HG02884 (cell line): ENCODE measurements around the gene CSGALNACT2.
"Not testable (repeated sequence)": the region's sequence is repeated elsewhere in the genome, so short reads cannot be mapped to it uniquely, and the experiment has no call there.

ENCODE experiments used
- ATAC-seq: cut with Tn5 transposase; IDR thresholded peaks from one replicate; pipeline ENCODE4 v1.9.1; 2021; ENCODE audit warnings: mild to moderate bottlenecking, moderate library complexity; ENCODE audit not compliant: unreplicated experiment

CSGALNACT2 gene

DNA sequence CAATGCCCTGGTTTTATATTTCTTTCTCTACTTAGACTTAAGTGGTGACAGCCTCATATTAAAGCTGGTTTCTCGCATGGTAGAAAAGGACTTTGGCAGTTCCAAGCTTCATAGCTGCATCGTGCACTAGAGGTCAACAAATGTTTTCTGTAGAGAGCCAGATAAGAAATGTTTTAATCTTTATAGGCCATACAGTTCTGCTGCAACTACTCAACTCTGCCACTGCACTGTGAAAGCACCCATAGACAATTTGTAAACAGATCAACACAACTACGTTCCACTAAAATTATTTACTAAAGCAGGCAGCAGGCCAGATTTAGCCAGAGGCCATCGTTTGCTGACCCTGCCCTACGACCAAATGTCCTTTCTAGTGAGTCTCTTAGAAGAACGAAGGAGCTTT lies 36.7 kb downstream of the CSGALNACT2 start:
- ATAC-seq, result no peak

DNA sequence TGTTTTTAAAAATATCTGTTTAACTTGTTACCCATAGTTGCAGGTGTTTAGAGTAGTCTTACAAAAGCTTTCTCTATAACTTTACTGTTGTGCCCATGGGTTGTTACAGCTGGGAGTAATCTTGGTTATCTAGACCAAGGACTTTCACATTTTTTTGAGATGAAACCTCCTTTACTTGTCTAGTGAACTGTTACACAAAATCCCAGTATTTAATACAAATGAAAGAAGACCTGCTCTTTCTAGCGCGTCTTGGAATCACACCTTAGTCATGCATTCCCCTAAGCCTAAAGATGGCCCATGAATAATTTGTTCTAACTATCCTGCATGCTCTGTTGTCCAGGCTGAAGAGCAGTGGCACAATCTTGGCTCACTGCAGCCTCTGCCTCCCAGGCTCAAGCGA lies 38.0 kb downstream of the CSGALNACT2 start:
- no peak for ATAC-seq

DNA sequence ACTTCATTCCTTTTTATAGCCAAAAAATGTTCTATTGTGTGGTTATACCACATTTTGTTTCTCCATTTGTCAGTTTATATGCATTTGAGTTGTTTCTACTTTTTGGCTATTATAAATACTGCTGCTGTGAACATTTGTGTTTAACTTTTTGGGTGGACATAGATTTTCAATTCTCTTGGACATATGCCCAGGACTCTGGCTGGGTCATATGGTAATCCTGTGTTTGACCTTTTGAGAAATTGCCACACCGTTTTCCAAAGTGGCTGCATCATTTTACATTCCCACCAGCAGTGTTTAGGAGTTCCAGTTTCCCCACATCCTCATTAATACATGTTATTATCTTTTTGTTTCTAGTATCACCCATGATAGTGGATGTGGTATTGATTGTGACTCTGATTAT lies 39.4 kb downstream of the CSGALNACT2 start:
- ATAC-seq, result no peak

DNA sequence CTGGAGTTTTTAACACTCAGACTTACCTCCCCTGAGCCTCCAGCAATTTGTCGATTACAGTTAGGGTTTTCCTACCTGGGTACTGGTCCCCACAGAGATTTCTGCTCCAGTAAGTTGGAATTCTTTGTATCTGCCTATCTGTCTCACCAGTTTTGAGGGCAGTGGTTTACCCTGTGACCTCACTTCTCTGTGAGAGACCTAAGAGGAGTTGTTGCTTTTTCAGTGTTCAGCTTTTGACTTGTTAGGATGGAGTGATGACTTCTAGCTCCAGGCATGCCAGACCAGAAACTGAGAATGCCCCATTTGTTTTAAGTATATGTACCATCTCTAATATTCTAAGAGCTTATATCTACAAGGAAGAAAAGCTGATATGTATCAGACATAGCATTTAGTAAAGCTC lies 42.9 kb downstream of the CSGALNACT2 start:
- no peak for ATAC-seq

DNA sequence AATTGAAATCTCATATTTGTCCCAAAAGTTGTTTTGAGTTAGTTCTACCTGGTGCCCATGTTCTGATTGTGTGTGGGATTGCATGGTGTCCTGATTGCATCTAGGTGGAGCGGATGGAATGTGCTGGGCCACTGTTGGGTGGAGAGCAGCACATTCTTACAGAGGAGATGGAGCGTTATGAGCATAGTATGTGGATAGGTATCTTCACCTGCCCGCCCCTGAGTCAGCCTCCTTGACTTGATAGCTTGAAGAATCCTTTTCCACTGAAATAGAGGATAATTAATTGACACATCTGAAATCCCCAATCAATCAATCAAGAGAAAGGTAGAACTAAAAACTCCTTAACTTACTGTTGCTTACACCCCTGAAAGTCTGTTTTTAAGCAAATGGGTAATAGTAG lies 45.5 kb downstream of the CSGALNACT2 start:
- ATAC-seq, result not testable (repeated sequence)

DNA sequence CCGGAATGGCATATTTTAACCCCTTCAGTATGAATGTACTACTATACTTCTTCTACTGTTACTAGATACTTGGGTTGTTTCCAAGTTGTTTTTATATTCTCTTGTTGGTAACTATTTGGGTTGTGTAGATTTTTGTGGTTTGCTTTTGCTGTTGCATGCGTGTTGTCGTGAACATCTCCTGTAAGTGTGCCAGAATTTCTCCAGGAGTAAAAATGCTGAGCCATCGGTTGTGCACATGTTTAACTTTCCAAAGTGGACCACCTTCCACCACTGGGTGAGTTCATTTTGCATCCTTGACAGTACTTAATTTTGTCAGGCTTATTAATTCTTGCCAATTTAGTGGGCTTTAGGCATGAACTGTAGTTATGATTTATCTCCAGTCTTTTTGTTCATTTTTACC lies 47.9 kb downstream of the CSGALNACT2 start:
- ATAC-seq, result no peak

DNA sequence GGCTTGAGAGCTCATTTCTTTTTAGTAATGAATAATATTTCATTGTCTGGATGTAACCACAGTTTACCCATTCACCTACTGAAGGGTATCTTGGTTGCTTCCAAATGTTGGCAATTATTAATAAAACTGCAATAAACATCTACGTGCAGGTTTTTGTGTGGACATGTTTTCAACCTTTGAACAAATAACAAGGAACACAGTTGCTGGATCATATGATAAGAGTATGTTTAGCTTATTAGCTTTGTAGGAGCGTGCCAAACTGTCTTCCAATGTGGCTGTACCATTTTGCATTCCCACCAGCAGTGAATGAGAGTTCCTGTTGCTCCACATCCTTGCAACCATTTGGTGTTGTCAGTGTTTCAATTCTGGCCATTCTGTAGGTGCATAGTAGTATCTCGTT lies 49.0 kb downstream of the CSGALNACT2 start:
- no peak for ATAC-seq

DNA sequence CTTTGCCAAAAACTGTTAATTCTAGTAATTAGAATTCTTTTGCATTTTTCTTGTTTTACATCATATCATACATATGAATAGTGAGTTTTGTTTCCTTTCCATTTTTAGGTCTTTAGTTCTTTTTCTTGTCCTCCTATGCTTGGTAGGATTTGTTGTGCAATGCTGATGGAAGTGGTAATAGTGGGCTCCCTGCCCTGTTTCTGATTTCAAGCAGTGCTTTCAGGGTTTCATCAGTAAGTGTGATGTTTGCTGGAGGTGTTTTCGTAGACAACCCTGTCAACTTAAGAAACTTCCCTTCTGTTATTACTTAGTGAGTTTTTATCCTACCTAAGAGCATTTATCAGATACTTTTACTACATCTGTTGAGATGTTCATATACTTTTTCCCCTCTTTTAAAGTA lies 50.5 kb downstream of the CSGALNACT2 start:
- no peak for ATAC-seq

DNA sequence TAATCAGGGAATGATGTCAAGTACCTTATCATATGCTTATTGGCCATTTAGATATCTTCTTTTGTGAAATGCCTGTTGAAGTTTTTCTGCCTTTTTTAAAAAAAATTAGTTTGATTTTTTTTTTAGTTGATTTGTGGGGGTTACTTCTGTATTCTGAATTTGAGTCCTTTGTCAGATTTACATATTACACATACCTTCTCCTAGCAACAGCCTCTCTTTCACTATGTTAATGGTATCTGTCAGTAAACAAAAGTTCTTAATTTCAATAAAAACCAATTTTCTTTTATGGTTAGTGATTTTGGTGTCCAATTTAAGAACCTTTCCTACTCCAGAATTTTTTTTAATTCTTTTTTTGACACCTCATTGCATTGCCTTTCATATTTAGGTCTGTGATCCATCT lies 52.0 kb downstream of the CSGALNACT2 start:
- ATAC-seq, result no peak

DNA sequence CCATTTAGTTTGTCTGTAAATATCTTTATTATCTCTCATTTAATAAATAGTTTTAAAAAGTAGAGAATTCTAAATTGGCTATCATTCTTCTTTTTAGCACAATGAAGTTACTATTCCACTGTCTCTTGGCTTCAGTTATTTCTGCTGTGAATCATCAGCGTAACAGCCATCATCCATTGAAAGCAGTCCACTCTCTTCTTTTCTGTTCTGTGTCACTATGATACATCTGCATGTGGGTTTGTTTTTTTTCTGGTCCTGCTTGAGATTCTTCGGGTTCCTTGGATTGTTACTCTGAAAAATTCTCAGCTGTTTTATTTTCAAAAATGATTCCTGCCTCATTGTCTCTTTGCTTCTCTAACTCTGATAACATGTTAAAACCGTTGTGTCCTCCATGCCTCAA lies 52.5 kb downstream of the CSGALNACT2 start:
- ATAC-seq, result no peak

DNA sequence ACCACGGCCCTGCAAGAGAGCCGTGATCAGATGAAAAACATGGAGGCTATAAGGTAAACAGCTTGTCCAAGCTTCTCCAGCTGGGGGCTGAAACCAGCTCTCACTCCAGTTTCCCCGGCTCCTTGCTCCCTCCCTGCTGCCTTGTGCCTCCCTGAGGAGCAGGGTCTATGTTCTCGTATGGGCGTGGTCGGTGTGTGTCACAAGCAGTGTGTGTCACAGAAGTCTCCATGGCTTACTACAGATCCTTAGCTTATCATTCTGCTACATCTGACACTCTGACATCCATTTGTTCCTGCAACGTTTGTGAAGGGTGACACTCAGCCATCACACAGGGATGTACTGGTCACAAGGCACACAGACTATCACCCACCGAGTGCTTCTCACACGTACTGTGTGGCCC lies 54.6 kb downstream of the CSGALNACT2 start:
- no peak for ATAC-seq

DNA sequence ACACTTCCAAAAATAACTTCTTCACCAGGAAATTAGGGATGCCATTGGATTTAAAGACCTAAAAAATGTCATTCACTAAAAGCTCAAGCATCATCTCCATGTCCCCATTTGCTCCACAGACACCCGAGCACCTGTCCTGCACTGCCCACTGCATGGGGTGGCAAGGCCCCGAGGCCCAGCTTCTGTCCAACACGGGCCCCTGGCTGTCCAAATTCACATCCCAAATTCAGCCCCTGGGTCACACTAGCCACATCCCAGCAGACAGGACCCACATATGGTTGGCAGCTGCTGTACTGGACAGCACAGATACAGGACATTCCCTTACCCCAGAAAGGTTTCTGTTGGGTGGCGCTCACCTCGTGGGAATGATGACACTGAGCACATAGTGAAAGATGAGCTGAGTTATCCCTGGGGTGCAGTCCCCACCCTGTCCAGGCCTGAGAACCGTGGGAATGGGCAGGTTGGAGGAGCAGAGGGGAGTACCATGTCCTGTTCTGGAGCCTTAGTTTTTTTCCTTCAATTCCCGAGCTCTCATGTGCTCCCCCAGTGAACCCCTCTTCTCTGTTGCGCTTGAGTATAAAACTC lies 55.3 kb downstream of the CSGALNACT2 start:
- ATAC-seq, result no peak

DNA sequence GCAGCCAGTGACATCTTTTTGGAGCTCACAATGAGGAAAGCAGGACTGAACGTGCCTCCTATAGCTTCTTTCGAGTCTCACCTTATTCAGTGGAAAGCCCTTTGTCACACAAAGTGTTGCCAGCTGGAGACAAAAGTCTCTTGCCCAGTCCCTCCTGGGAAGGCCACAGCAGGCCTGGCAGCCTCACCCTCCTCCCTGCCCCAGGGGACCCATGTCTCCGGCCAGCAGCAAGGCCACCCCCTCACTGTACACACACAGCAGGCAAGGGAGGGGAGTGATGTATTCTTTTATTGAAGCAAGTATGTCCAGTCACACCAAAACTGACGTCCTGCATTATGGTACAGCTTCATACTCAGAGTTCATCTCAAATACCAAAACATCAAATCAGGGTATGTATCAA lies 56.0 kb downstream of the CSGALNACT2 start:
- no peak for ATAC-seq

DNA sequence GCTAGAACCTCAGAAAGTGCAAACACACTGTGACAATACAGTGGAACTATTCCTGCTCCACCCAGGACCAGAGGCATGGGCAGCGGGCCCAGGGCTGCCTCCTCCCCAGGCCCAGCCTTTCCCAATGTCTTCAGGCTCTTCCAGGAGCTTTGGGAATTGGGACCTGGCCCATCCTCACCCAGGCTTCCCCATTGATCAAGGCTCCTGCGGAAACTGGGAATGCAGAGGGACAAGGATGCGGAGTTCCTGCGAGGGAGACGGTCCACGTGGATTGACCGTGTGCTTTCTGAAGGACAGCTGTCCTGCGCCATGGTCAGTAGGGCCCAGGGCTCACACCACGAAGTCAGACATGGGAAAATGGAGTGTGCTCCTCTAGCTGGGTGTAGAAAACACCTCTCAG lies 56.6 kb downstream of the CSGALNACT2 start:
- ATAC-seq, result no peak

DNA sequence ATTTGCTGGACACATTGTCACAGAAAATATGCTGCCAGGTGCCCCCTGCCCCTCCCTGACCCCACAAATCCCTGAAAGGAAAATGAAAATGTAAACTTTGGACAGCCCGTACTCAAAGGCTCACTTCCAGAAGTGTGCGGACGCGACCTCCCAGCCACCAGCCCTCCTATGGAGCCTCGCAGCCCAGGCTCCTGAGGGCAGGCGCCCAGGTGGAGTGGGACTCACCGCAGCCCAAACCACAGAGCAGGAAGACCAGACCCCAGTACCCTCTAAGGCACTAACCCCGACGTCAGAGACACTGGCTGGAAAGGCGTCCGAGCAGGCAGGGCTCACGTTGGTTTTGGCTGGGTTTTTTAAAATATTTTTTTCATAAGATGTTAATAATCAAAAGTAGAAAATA lies 57.3 kb downstream of the CSGALNACT2 start:
- no peak for ATAC-seq

DNA sequence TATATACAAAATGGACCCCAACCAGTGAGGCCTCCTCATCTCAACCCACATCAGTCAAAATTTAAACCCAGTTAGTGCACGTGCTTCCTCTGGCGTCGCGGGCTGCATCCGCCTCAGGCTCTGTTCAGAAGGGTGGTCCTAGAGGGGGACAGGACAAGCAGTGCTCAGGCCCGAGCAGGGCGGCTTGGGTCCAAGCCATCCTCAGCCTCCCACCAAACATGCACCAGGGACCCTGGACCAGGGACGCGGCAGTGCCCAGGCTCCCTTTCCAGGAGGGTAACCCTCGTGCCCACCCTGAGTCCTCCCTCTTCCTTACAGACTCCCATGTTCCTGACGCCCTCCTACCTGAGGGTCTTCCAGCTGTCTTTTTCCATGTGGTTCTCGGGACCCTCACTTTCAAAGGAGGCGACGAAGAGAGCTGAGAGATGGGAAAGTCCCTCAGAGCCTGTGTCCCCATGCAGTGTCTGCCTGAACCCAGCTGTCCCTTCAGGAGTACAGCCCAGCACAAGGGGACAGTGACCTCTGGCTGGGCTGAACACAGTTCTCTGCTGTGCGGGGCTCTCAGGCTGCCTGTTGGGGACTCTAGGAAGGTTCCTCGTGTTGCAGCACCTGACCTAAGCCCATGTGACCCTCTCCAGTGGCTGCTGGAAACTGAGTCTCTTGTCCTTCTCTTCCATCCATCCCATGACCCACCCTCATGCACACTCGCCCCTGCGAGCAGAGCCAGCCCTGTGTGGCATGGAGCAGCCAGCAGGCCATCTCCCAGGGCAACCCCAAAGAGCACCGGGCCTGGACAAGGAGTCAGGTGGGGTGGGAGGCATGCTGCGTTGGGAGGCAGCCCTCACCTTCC lies 58.1 kb downstream of the CSGALNACT2 start:
- no peak for ATAC-seq

DNA sequence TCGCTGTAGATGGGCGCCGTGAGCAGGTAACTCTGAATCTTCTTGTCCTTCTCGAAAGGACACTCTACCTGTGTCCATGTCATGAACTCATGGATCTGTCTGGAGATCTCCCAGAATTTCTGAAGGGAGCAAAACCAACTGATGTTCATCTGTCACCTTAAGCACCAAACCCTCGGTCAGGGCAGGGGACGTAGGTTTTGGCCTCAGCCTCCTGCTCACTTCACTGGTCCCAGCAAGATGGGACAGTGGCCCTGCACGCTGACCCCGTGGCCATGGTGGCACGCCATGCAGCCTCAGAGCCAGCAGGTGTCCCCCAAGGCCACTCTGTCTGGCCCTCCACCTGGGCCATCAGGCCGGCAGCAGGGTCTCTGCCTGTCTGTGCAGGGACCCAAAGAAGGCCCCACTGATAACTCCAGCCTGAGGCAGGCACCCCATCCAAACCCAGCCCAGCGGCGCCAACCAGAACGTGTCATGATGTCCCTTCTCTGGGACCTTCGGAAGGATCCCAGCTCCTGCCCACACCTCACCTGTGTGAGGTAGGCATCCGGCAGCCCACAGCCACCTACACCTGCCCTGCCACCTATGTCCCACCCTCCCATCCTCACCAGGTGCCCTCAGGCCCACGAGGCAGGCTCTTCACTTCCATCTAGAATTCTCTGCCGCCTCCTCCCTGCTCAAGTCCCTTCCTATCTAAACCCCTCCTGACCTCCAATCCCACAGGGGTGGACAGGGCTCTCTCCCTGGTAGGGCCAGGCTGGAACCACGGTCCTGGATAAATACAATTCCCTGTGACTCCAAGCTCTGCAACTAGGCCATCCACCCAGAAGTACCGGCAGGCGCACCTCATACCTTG lies 59.0 kb downstream of the CSGALNACT2 start:
- no peak for ATAC-seq

DNA sequence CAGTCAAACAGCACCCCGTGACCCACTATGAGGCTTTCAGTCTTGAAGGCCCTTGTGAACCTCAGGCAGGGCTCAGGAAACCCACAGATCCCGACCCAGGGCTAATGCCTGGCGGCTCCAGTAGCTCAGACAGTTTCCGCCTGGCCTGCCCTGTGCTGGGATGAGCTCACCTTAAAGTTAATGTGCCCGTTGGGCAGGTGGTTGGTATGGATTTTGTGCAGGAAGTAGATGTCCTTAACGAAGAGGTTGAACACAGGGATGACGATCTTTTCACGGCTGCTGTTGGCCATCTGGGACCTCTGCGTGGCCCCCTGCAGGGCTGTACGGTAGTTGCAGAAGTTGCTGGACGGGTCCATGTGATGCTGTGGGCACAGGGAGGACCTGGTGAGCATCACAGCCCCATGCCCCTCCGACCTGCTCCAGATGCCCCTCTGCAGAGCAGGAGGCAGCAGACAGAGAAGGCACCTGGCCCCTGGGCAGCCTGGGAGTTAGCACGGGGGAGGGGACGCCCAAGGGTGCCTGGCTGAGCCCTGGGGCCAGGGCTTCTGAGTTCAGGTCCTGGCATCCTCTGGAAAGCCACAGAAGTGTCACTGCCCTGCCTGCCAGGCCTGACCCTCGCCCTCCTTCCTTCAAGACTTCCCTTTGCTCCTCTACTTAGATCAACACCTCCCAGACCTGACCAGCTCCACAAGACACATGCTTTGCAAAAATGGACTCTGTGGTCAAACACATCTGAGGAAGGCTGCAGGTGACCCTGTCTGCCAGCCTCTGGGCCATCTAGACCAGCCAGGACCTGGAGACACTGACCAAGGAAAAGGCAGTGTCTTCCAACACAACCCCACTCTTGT lies 59.8 kb downstream of the CSGALNACT2 start:
- ATAC-seq, result no peak

DNA sequence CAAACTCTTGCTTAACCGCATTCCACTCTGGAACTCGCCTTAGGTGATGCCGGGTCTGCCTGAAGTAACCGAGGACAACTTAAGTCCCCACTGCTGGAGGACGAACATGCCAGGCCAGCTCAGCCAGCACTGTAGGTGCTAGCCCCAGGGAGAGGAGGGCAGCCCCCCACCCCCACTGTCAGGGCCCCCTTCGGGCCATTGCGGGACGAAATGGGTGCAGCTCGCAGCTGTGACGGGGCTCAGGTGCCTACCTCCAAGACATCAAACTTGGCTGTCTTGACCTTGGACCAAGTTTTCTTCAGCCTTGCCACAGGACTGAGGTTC lies 60.4 kb downstream of the CSGALNACT2 start:
- ATAC-seq, result no peak

DNA sequence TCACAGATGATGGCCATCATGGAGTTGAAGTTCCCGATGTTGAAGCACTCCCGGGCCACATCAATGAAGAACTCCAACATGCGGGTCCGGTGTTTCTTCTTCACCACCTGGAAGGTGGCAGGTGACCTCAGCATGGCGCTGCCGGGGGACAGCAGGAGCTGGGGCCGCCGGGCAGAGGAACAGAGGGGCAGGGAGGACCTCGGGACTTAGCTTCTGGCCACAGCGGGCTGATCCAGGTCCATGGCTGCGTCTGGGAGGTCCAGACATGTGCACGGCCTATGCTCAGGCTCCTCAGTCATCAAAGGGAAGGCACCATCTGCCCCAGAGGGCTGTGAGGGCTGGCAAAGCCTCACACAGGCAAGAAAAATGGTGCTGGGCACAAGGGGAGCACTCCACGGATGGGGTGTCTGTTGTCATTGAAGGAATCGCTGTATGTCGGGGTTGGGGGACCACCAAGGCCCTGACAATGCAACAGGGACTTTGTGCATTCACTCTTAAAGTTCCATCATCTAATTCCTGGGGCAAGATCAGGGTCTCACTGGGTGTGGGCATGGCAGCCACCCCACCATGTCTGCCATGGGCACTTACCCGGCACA lies 60.9 kb downstream of the CSGALNACT2 start:
- no peak for ATAC-seq
